ENCODE data around the gene FAM83G. TPM values are rescaled to one million over a fixed set of nuclear protein-coding genes. Genes with fewer than 3 reads are reported as not detected.
A peak's percentile ranks its signal among the peaks of the same experiment; 100 is the strongest.

Gene FAM83G
- total RNA-seq, 2 donors from 2014 or later, result 14.0 to 50.9 TPM

DNA sequence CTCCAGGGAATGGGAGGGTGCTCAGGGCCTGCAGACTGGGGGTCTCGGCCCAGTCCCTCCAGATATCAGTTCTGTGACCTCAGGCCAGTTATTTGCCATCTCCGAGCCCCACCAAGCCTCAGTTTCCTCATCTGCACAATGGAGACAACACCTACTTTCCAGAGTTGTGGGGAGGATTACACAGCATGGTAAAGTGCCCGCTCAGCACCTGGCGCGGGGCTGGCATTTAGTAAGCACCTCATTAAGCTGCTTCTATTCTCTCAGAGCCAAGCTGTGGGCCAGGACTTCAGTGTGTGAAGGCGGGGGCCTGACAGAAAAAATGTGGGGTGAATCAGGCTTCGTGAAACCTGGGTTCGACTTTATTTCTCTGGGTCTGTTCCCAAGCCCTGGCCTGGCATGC is 5.2 kb downstream of the FAM83G start:
- Histone ChIP-seq H3K9me3 (peaks cover 0 to 7% of the 10 kb centered on the region in 2 donors), H3K4me1 (peaks cover 0 to 74% of the 10 kb centered on the region in 2 donors), H3K36me3 (no peaks in the 10 kb centered on the region), H3K27me3 (no peaks in the 10 kb centered on the region), H3K27ac (peak overlapping the region; percentile 84 to 92), H3K4me3 (no peak overlapping the region)
- TF ChIP-seq, protein P1, sequence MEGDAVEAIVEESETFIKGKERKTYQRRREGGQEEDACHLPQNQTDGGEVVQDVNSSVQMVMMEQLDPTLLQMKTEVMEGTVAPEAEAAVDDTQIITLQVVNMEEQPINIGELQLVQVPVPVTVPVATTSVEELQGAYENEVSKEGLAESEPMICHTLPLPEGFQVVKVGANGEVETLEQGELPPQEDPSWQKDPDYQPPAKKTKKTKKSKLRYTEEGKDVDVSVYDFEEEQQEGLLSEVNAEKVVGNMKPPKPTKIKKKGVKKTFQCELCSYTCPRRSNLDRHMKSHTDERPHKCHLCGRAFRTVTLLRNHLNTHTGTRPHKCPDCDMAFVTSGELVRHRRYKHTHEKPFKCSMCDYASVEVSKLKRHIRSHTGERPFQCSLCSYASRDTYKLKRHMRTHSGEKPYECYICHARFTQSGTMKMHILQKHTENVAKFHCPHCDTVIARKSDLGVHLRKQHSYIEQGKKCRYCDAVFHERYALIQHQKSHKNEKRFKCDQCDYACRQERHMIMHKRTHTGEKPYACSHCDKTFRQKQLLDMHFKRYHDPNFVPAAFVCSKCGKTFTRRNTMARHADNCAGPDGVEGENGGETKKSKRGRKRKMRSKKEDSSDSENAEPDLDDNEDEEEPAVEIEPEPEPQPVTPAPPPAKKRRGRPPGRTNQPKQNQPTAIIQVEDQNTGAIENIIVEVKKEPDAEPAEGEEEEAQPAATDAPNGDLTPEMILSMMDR (IDR thresholded peaks at IDR 0.05), result no peak
- DNase-seq (ENCODE audit: low spot score), result no peak

DNA sequence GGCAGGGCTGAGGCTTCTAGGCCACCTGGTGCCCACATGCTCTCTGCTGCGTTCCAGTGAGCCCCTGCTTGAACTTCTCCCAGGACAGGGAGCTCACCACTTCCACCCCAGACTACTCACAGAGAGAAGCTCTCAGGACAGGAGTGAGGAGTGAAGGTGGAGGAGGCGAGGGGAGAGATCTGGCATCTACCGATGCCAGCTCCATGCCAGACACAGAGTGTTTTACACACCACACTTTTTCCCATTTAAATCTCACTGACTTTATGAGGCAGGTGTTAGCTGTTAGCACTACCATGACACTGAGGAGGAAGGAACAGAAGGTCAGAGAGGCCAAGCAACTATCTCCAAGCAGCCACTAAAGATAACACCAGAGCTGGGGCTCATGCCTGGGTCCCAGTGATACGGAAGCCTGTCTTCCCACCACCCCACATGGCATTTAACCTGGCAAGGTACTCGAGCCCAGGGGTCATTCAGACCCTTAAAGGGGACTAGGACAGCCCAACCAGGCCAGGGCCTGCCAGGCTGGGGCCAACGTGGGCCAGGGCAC is 6.8 kb downstream of the FAM83G start:
- Histone ChIP-seq H3K9me3 (peaks cover 0 to 7% of the 10 kb centered on the region in 2 donors), H3K4me3 (no peak overlapping the region), H3K36me3 (no peaks in the 10 kb centered on the region), H3K27ac (peak overlapping the region; percentile 84 to 92), H3K27me3 (no peaks in the 10 kb centered on the region), H3K4me1 (peaks cover 0 to 57% of the 10 kb centered on the region in 2 donors)
- no peak for DNase-seq (ENCODE audit: low spot score)
- TF ChIP-seq, protein P1 (IDR thresholded peaks at IDR 0.05), result no peak

DNA sequence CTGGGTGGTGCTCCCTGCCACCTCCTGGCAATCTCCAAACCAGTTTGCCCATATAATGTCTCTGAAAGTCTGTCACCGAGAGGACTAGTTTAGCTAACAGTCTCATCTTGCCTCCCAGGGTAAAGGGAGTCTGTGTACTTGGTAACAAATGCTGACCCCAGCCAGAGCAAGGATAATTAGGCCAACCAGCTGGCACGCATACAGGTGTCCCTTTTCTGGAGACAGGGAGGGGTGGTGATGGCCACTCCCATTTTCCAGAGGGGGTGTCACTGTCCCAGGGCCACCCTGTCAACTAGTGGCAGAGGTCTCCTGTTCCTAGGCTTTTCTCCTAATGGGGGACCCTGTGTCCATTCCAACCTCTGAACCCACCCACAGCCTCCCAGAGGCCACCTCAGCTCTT is 8.1 kb downstream of the FAM83G start:
- TF ChIP-seq, protein P1 (IDR thresholded peaks at IDR 0.05), result no peak
- Histone ChIP-seq H3K9me3 (peaks cover 0 to 7% of the 10 kb centered on the region in 2 donors), H3K27me3 (no peaks in the 10 kb centered on the region), H3K27ac (peak overlapping the region; percentile 84 to 92), H3K36me3 (no peaks in the 10 kb centered on the region), H3K4me3 (no peak overlapping the region), H3K4me1 (peaks cover 0 to 47% of the 10 kb centered on the region in 2 donors)
- DNase-seq (ENCODE audit: low spot score), result no peak

DNA sequence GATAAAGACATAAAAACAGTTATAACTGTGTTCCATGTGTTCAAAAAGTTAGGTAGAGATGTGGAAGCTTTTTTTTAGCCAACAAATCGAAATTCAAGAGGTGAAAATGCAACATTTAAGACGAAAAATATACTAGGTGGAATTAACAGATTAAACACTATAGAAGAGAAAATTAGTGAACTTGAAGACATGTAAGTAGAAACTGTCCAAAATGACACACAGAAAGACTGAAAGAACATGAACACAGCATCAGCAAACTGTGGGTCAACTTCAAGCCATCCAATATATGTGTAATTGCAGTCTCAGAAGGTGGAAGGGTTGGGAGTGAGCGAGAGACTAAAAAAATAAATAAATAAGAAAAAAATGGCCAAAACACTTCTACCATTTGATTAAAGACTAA is 9.3 kb downstream of the FAM83G start:
- H3K9me3 ChIP-seq, result peaks cover 0 to 7% of the 10 kb centered on the region in 2 donors
- DNase-seq (ENCODE audit: low spot score), result no peak
- H3K27me3 ChIP-seq, result no peaks in the 10 kb centered on the region
- peaks cover 0 to 41% of the 10 kb centered on the region in 2 donors for H3K4me1 ChIP-seq
- no peak overlapping the region for H3K4me3 ChIP-seq
- peak overlapping the region in 1 of 2 donors; percentile 92 for H3K27ac ChIP-seq
- TF ChIP-seq, protein P1 (IDR thresholded peaks at IDR 0.05), result no peak
- no peaks in the 10 kb centered on the region for H3K36me3 ChIP-seq

DNA sequence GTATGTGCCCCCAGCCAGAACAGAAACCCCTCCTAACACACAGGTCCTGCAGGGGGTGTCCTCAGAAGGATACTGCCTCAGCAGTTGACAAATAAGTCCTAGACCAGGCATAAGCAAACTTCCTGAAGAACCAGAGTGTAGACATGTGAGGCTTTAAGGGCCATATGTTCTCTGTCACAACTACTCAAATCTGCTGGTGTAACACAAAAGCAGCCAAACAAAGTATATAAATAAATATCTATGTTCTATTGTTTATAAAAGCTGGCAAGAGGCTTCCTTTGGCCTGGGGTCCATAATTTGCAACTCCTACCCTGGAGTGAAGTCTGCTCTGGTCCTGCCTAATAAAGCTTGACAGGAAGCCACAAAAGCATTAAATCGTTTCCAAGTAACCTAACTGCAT is 9.9 kb downstream of the FAM83G start:
- no peaks in the 10 kb centered on the region for H3K27me3 ChIP-seq
- no peak for DNase-seq (ENCODE audit: low spot score)
- H3K27ac ChIP-seq, result peak overlapping the region in 1 of 2 donors; percentile 92
- TF ChIP-seq, protein P1 (IDR thresholded peaks at IDR 0.05), result no peak
- peaks cover 0 to 7% of the 10 kb centered on the region in 2 donors for H3K9me3 ChIP-seq
- peaks cover 0 to 41% of the 10 kb centered on the region in 2 donors for H3K4me1 ChIP-seq
- no peak overlapping the region for H3K4me3 ChIP-seq
- H3K36me3 ChIP-seq, result no peaks in the 10 kb centered on the region

All from right atrium auricular region (tissue), 2 donors.